HG02884 (cell line): ENCODE measurements around the gene PARP1.
"Not testable (repeated sequence)": the region's sequence is repeated elsewhere in the genome, so short reads cannot be mapped to it uniquely, and the experiment has no call there.

Experiments
- ATAC-seq: cut with Tn5 transposase; IDR thresholded peaks from one replicate; pipeline ENCODE4 v1.9.1; 2021; ENCODE audit warnings: mild to moderate bottlenecking, moderate library complexity; ENCODE audit not compliant: unreplicated experiment

PARP1 gene

GRCh38 chr1:226355669-226356551 lies 52.0 kb downstream of the PARP1 start:
- ATAC-seq, result no peak

- ATAC-seq, result no peak
Observed at GRCh38 chr1:226355016-226355415, 52.9 kb downstream of the PARP1 start.

- ATAC-seq, result no peak
Observed at GRCh38 chr1:226353698-226354525, 54.0 kb downstream of the PARP1 start.

- ATAC-seq, result no peak
Observed at GRCh38 chr1:226351709-226352108, 56.2 kb downstream of the PARP1 start.

GRCh38 chr1:226350519-226350865 lies 57.4 kb downstream of the PARP1 start:
- no peak for ATAC-seq

- no peak for ATAC-seq
Observed at GRCh38 chr1:226349801-226350518, 57.9 kb downstream of the PARP1 start.

GRCh38 chr1:226349081-226349480 lies 58.8 kb downstream of the PARP1 start:
- ATAC-seq, result no peak

GRCh38 chr1:226344441-226345259 lies 63.2 kb downstream of the PARP1 start:
- no peak for ATAC-seq

- no peak for ATAC-seq
Observed at GRCh38 chr1:226342656-226343055, 65.2 kb downstream of the PARP1 start.

GRCh38 chr1:226340111-226340510 lies 67.8 kb downstream of the PARP1 start:
- ATAC-seq, result not testable (repeated sequence)

- ATAC-seq, result no peak
Observed at GRCh38 chr1:226337276-226337875, 70.5 kb downstream of the PARP1 start.

GRCh38 chr1:226335661-226336060 lies 72.2 kb downstream of the PARP1 start:
- ATAC-seq, result no peak

- ATAC-seq, result no peak
Observed at GRCh38 chr1:226332947-226333346, 74.9 kb downstream of the PARP1 start.

GRCh38 chr1:226329237-226329636 lies 78.7 kb downstream of the PARP1 start:
- no peak for ATAC-seq

GRCh38 chr1:226327761-226328162 lies 80.1 kb downstream of the PARP1 start:
- ATAC-seq, result no peak

GRCh38 chr1:226325178-226325577 lies 82.7 kb downstream of the PARP1 start:
- ATAC-seq, result no peak

GRCh38 chr1:226324479-226324878 lies 83.4 kb downstream of the PARP1 start:
- no peak for ATAC-seq

- no peak for ATAC-seq
Observed at GRCh38 chr1:226322986-226323385, 84.9 kb downstream of the PARP1 start.

- no peak for ATAC-seq
Observed at GRCh38 chr1:226320930-226321329, 87.0 kb downstream of the PARP1 start.

- no peak for ATAC-seq
Observed at GRCh38 chr1:226318471-226318870, 89.4 kb downstream of the PARP1 start.
